SIG-M5 treated with dmso at 0.1 percent for 504 hours (cell line): Measurements from ENCODE around the gene LSS.
"Not testable (repeated sequence)": the region's sequence is repeated elsewhere in the genome, so short reads cannot be mapped to it uniquely, and the experiment has no call there.

Source experiments
- DNase-seq: peaks from one replicate; lab custom pipeline; 2025; ENCODE audit not compliant: unreplicated experiment; lab: John Stamatoyannopoulos, UW

Gene LSS

GRCh38 chr21:46141767-46142581 lies 86.6 kb downstream of the LSS start:
- no peak for DNase-seq

GRCh38 chr21:46140352-46141003 lies 88.1 kb downstream of the LSS start:
- not testable (repeated sequence) for DNase-seq

GRCh38 chr21:46139686-46140085 lies 88.9 kb downstream of the LSS start:
- DNase-seq = no peak

- DNase-seq = no peak
These were observed 90.1 kb downstream of the LSS start for GRCh38 chr21:46138383-46138970.
